B cell (primary cell): ENCODE measurements around the gene PCDHA12. TPM values are rescaled to one million over a fixed set of nuclear protein-coding genes. Genes with fewer than 3 reads are reported as not detected.

ENCODE experiments used
- ATAC-seq: fragments of 200-7000 bp; cut with Tn5 transposase; one replicate; pipeline ENCODE4 v1.10.0; 2021; ENCODE audit warnings: low read depth, mild to moderate bottlenecking, moderate number of reproducible peaks, moderate library complexity
- CTCF ChIA-PET: fragments of 350-600 bp; sonication (Branson Sonifier 250); formaldehyde crosslinking; loops from one replicate; lab custom pipeline; 2021; ENCODE audit warnings: antibody characterized with exemption, inconsistent platforms; lab: Charles Lee
- POLR2A ChIA-PET: fragments of 350-600 bp; sonication (Branson Sonifier 250); formaldehyde crosslinking; loops from one replicate; lab custom pipeline; 2021; ENCODE audit warnings: antibody characterized with exemption; lab: Charles Lee
- DNase-seq: peaks from one replicate; pipeline ENCODE4 v3.0.0; 2013
- H2AFZ ChIP-seq: 2 replicates; pipeline ENCODE4 v1.6.1; 2012; ENCODE audit warnings: mild to moderate bottlenecking, low read depth, low read length; ENCODE audit not compliant: insufficient read depth, poor library complexity, severe bottlenecking
- H3K27ac ChIP-seq, 2 donors: 1 replicate in 1 of 2; 2 replicates in 1 of 2; pipeline ENCODE4 v1.5.1; 2012 to 2013; ENCODE audit warnings: low read length in 2 of 2, mild to moderate bottlenecking in 2 of 2, moderate library complexity in 1 of 2
- H3K27me3 ChIP-seq, 4 experiments: fragments of 200-600 bp in 1 of 4; sonication (generic) in 1 of 4; replicated peaks in 1 of 4; 1 replicate in 2 of 4; 2 replicates in 2 of 4; pipeline versions ENCODE4 v1.6.1 to v1.7.0; 2013 to 2016; ENCODE audit warnings: low read length in 3 of 4, mild to moderate bottlenecking in 2 of 4, mixed read lengths in 1 of 4, moderate library complexity in 1 of 4; ENCODE audit not compliant: insufficient read depth in 4 of 4, control insufficient read depth in 3 of 4; ENCODE audit errors: control extremely low read depth in 1 of 4
- H3K36me3 ChIP-seq, 2 experiments: replicated peaks in 1 of 2; 1 replicate in 1 of 2; 2 replicates in 1 of 2; pipeline versions ENCODE4 v1.6.1 to v1.7.1; 2013; ENCODE audit warnings: low read length in 1 of 2; ENCODE audit not compliant: insufficient read depth in 2 of 2, control insufficient read depth in 1 of 2; ENCODE audit errors: control extremely low read depth in 1 of 2, extremely low read depth in 1 of 2
- H3K4me1 ChIP-seq, 2 donors: fragments of 200-600 bp in 1 of 2; sonication (generic) in 1 of 2; 1 replicate in 1 of 2; 2 replicates in 1 of 2; pipeline versions ENCODE4 v1.5.1 to v1.6.1; 2013 to 2017; ENCODE audit warnings: low read length in 2 of 2; ENCODE audit not compliant: control insufficient read depth in 2 of 2, insufficient read depth in 2 of 2
- H3K4me2 ChIP-seq: replicated peaks from 2 replicates; pipeline ENCODE3; 2012; ENCODE audit warnings: mild to moderate bottlenecking, low read depth, low read length; ENCODE audit not compliant: poor library complexity, severe bottlenecking
- H3K4me3 ChIP-seq, 5 experiments: fragments of 200-600 bp in 1 of 5; sonication (generic) in 1 of 5; 1 replicate in 3 of 5; 2 replicates in 2 of 5; pipeline versions ENCODE4 v1.5.1 to v1.7.0; 2011 to 2016; ENCODE audit warnings: low read length in 4 of 5, mild to moderate bottlenecking in 4 of 5, low read depth in 2 of 5, control low read depth in 1 of 5, moderate library complexity in 1 of 5; ENCODE audit not compliant: insufficient read depth in 1 of 5; ENCODE audit errors: control extremely low read depth in 1 of 5, extremely low read depth in 1 of 5
- H3K79me2 ChIP-seq: fragments of 200-600 bp; sonication (generic); one replicate; pipeline ENCODE4 v1.6.0; 2016; ENCODE audit warnings: low read length; ENCODE audit not compliant: control insufficient read depth, insufficient read depth
- H3K9ac ChIP-seq: fragments of 200-600 bp; sonication (generic); 2 replicates; pipeline ENCODE4 v1.6.1; 2017; ENCODE audit warnings: mild to moderate bottlenecking, low read length, moderate library complexity
- H3K9me3 ChIP-seq, 3 donors: one replicate each; pipeline versions ENCODE4 v1.6.1 to v1.7.1; 2013; ENCODE audit warnings: low read length in 2 of 3; ENCODE audit not compliant: control insufficient read depth in 2 of 3, insufficient read depth in 1 of 3; ENCODE audit errors: control extremely low read depth in 1 of 3
- H4K20me1 ChIP-seq: 2 replicates; pipeline ENCODE4 v1.6.0; 2012; ENCODE audit warnings: mild to moderate bottlenecking, low read length; ENCODE audit not compliant: insufficient read depth, control insufficient read depth, poor library complexity, severe bottlenecking
- H3K27ac Mint-ChIP-seq: one replicate; pipeline ENCODE4 v1.8.0; 2021; ENCODE audit warnings: mixed read lengths
- H3K27me3 Mint-ChIP-seq: one replicate; pipeline ENCODE4 v1.8.0; 2021; ENCODE audit warnings: mixed read lengths
- H3K4me1 Mint-ChIP-seq: one replicate; pipeline ENCODE4 v1.8.0; 2021; ENCODE audit warnings: mixed read lengths
- H3K4me3 Mint-ChIP-seq: one replicate; pipeline ENCODE4 v1.8.0; 2021; ENCODE audit warnings: mixed read lengths
- H3K9me3 Mint-ChIP-seq: one replicate; pipeline ENCODE4 v1.8.0; 2022; ENCODE audit warnings: mixed read lengths; ENCODE audit not compliant: insufficient read depth
- EZH2 ChIP-seq: IDR thresholded peaks from 2 replicates; pipeline ENCODE4 v1.6.1; 2012; ENCODE audit warnings: borderline replicate concordance, low read depth, mild to moderate bottlenecking, moderate library complexity, low read length; ENCODE audit not compliant: insufficient read depth, poor library complexity, severe bottlenecking
- WGBS: methylation state at CpG from one replicate; pipeline ENCODE4 v1.1.5; 2013; ENCODE audit warnings: missing lambda C conversion rate; ENCODE audit not compliant: insufficient coverage; 5-methylcytosine and 5-hydroxymethylcytosine counted together
- intact Hi-C: fragments of 100-400 bp; cut with micrococcal nuclease; formaldehyde crosslinking; loops from one replicate; pipeline ENCODE4 v1.10.0; 2022
- polyA plus RNA-seq: library from polyadenylated mRNA; depleted of rRNA; stranded (reverse); fragments of >200 nt; gene quantifications from 2 replicates; pipeline ENCODE4 v1.2.3, GENCODE V29; 2012
- total RNA-seq, 2 donors: library from RNA; stranded (reverse); fragments of 120-200 nt in 1 of 2; gene quantifications; 1 replicate in 1 of 2; 2 replicates in 1 of 2; pipeline versions ENCODE4 v1.2.3 to v1.2.4, GENCODE V29; 2013 to 2022
- TF ChIP-seq, protein P1 (sequence below): fragments of 200-600 bp; IDR thresholded peaks from one replicate; pipeline ENCODE4 v1.8.0; 2022; ENCODE audit warnings: antibody characterized with exemption, mild to moderate bottlenecking

PCDHA12 gene
- total and polyA plus RNA-seq, 2 donors (not counting 1 experiment from before 2014, with no cell fraction given) = not detected

DNA sequence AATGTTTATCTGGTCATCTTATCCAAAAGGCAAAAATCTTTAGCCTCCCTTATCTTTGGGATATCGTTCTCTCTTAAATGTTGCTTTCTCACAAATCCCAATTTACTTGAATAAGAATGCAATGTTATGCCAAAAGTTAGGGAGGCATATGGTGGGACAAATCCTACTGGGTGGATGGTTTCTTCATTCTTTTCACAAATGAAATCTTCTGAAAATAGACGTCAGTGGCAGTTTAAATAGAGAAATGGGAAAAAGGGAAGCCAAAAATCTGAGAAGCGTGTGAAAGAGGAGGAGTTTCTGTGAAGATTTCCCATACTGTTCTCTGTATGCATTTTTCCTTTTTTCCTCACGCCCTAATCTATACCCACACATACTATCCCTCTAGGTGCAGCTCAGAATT, 48.5 kb downstream of the PCDHA12 start:
- H3K27me3 Mint-ChIP-seq = peaks cover 34% of the 10 kb centered on the region
- ChIA-PET CTCF (no interaction called here), POLR2A (no interaction called here)
- intact Hi-C loops = no loop called here
- Histone ChIP-seq H3K4me3 (no peak overlapping the region), H3K27me3 (peaks cover 0 to 26% (median 9%) of the 10 kb centered on the region in 4 experiments), H3K9ac (no peak overlapping the region), H3K4me2 (no peak overlapping the region), H3K4me1 (peaks cover 4 to 14% of the 10 kb centered on the region in 2 donors), H2AFZ (no peak overlapping the region), H3K27ac (no peak overlapping the region), H3K9me3 (peaks cover 0 to 31% (median 3%) of the 10 kb centered on the region in 3 donors), H3K79me2 (no peaks in the 10 kb centered on the region), H4K20me1 (no peaks in the 10 kb centered on the region), H3K36me3 (no peaks in the 10 kb centered on the region)
- H3K27ac Mint-ChIP-seq = no peak overlapping the region
- ATAC-seq (no peak), DNase-seq (no peak)
- H3K9me3 Mint-ChIP-seq = peaks cover 6% of the 10 kb centered on the region
- no CpG with 5 or more reads among the region's 4 CpGs for WGBS
- TF ChIP-seq, protein P1, sequence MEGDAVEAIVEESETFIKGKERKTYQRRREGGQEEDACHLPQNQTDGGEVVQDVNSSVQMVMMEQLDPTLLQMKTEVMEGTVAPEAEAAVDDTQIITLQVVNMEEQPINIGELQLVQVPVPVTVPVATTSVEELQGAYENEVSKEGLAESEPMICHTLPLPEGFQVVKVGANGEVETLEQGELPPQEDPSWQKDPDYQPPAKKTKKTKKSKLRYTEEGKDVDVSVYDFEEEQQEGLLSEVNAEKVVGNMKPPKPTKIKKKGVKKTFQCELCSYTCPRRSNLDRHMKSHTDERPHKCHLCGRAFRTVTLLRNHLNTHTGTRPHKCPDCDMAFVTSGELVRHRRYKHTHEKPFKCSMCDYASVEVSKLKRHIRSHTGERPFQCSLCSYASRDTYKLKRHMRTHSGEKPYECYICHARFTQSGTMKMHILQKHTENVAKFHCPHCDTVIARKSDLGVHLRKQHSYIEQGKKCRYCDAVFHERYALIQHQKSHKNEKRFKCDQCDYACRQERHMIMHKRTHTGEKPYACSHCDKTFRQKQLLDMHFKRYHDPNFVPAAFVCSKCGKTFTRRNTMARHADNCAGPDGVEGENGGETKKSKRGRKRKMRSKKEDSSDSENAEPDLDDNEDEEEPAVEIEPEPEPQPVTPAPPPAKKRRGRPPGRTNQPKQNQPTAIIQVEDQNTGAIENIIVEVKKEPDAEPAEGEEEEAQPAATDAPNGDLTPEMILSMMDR = no peak
- peaks cover 5% of the 10 kb centered on the region for H3K4me1 Mint-ChIP-seq
- H3K4me3 Mint-ChIP-seq = no peak overlapping the region

DNA sequence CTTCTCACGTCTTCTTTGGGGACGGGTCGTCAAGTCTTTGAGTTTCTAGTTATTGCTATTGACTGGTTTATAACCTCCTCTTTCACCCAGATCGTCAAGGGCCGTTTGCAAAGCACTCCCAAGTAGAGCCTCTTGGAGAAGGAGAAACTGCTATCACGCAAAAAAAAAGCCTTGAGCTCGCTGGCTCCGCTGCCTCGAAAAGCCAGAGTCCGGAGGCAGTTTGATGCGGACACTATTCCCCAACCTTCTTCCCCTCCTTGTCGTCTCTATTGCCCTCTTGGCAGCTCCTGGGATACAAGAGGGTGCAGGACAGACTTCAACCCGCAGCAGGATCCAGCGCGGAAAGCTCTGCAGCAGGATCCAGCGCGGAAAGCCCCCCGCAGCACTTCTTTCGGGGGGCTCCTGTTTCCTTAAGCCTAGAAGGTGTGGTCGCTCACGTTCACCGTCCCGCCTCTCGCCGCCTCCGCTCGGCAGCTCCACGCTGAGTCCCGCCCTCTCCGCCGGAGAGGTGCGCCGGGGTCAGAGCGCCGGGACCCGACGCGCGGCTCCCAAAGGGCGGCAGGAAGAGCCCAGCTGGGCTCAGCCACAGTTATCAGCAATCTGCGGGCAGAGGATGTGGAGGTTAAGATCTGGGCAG, 50.8 kb downstream of the PCDHA12 start, which contains the start of gene PCDHAC1:
Gene PCDHAC1, plus strand, starts transcription at position 494 of the 637 bp plus-strand sequence. CDS start 594 bp downstream, outside the sequence.
- ATAC-seq = no peak

More for the DNA sequence above, 50.8 kb downstream of the PCDHA12 start, which contains the start of gene PCDHAC1:
- Histone ChIP-seq H2AFZ (peak within 1 kb of the TSS; percentile 56), H3K4me2 (peak within 1 kb of the TSS; percentile 57), H3K4me3 (peak within 1 kb of the TSS in 2 of 5 experiments; percentile 12 to 19), H3K27me3 (peaks cover 0 to 26% (median 9%) of the 10 kb centered on the region in 4 experiments), H3K27ac (no peak within 1 kb of the TSS), H3K4me1 (peaks cover 4 to 14% of the 10 kb centered on the region in 2 donors), H3K9ac (no peak within 1 kb of the TSS), H3K79me2 (no peaks in the 10 kb centered on the region), H3K9me3 (peaks cover 0 to 31% (median 3%) of the 10 kb centered on the region in 3 donors), H3K36me3 (no peaks in the 10 kb centered on the region), H4K20me1 (no peaks in the 10 kb centered on the region)
- no peak for TF ChIP-seq EZH2
- TF ChIP-seq, protein P1 = no peak
- H3K9me3 Mint-ChIP-seq = peaks cover 6% of the 10 kb centered on the region
- peaks cover 45% of the 10 kb centered on the region for H3K27me3 Mint-ChIP-seq
- WGBS = 12% methylated on average over 37 of the region's 41 CpGs
- ChIA-PET CTCF (no interaction called here), POLR2A (no interaction called here)
- peaks cover 5% of the 10 kb centered on the region for H3K4me1 Mint-ChIP-seq
- intact Hi-C loops = no loop called here
- H3K27ac Mint-ChIP-seq = no peak within 1 kb of the TSS
- no peak for DNase-seq
- peak within 1 kb of the TSS; percentile 61 for H3K4me3 Mint-ChIP-seq
